ENCODE data around the gene PACSIN1.

The PACSIN1 gene

GRCh38 chr6:34508425-34508824 is 42.5 kb downstream of the PACSIN1 start:
- TF ChIP-seq, protein P1, sequence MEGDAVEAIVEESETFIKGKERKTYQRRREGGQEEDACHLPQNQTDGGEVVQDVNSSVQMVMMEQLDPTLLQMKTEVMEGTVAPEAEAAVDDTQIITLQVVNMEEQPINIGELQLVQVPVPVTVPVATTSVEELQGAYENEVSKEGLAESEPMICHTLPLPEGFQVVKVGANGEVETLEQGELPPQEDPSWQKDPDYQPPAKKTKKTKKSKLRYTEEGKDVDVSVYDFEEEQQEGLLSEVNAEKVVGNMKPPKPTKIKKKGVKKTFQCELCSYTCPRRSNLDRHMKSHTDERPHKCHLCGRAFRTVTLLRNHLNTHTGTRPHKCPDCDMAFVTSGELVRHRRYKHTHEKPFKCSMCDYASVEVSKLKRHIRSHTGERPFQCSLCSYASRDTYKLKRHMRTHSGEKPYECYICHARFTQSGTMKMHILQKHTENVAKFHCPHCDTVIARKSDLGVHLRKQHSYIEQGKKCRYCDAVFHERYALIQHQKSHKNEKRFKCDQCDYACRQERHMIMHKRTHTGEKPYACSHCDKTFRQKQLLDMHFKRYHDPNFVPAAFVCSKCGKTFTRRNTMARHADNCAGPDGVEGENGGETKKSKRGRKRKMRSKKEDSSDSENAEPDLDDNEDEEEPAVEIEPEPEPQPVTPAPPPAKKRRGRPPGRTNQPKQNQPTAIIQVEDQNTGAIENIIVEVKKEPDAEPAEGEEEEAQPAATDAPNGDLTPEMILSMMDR (IDR thresholded peaks at IDR 0.05; ENCODE audit: low read length): no peak
- TF ChIP-seq EZH2 (optimal IDR thresholded peaks at IDR 0.05; ENCODE audit: low read depth, low read length) (no peak), EZH2phosphoT487 (IDR thresholded peaks at IDR 0.05; ENCODE audit: low read length) (no peak)

GRCh38 chr6:34509782-34510181 is 43.9 kb downstream of the PACSIN1 start:
- Histone ChIP-seq H3K4me3 (ENCODE audit: low read length) (no peak overlapping the region), H3K4me2 (ENCODE audit: low read depth, low read length) (no peak overlapping the region), H3F3A (ENCODE audit: insufficient read depth, low read length) (no peaks in the 10 kb centered on the region), H2AFZ (ENCODE audit: low read length) (no peak overlapping the region), H3K27me3 (replicated peaks; ENCODE audit: insufficient read depth, low read length) (no peaks in the 10 kb centered on the region), H4K20me1 (ENCODE audit: insufficient read depth, low read length) (no peaks in the 10 kb centered on the region), H3K79me2 (ENCODE audit: low read length) (no peaks in the 10 kb centered on the region; the same call in 1 of the 2 replicates), H3K9ac (ENCODE audit: low read length) (no peak overlapping the region), H3K9me3 (replicated peaks; ENCODE audit: insufficient read depth, low read length) (no peaks in the 10 kb centered on the region), H3K36me3 (replicated peaks; ENCODE audit: insufficient read depth, low read length) (no peaks in the 10 kb centered on the region), H3K4me1 (ENCODE audit: low read length) (no peaks in the 10 kb centered on the region), H3K9me2 (replicated peaks; ENCODE audit: insufficient read depth, low read length) (no peaks in the 10 kb centered on the region), H3K27ac (ENCODE audit: low read length) (no peak overlapping the region)
- no peak for TF ChIP-seq EZH2phosphoT487 (IDR thresholded peaks at IDR 0.05; ENCODE audit: low read length)
- no peak for TF ChIP-seq EZH2 (optimal IDR thresholded peaks at IDR 0.05; ENCODE audit: low read depth, low read length)
- TF ChIP-seq, protein P1 (IDR thresholded peaks at IDR 0.05; ENCODE audit: low read length): no peak
- no peak for DNase-seq

More at GRCh38 chr6:34508425-34508824, 42.5 kb downstream of the PACSIN1 start:
- Histone ChIP-seq H3K9me3 (replicated peaks; ENCODE audit: insufficient read depth, low read length) (no peaks in the 10 kb centered on the region), H3K4me3 (ENCODE audit: low read length) (no peak overlapping the region), H3K4me1 (ENCODE audit: low read length) (no peaks in the 10 kb centered on the region), H3K27me3 (replicated peaks; ENCODE audit: insufficient read depth, low read length) (no peaks in the 10 kb centered on the region), H3K27ac (ENCODE audit: low read length) (no peak overlapping the region), H3K79me2 (ENCODE audit: low read length) (no peaks in the 10 kb centered on the region), H3K9ac (ENCODE audit: low read length) (no peak overlapping the region), H4K20me1 (ENCODE audit: insufficient read depth, low read length) (no peaks in the 10 kb centered on the region), H3K4me2 (ENCODE audit: low read depth, low read length) (no peak overlapping the region), H3K9me2 (replicated peaks; ENCODE audit: insufficient read depth, low read length) (no peaks in the 10 kb centered on the region), H2AFZ (ENCODE audit: low read length) (no peak overlapping the region), H3K36me3 (replicated peaks; ENCODE audit: insufficient read depth, low read length) (no peaks in the 10 kb centered on the region), H3F3A (ENCODE audit: insufficient read depth, low read length) (no peaks in the 10 kb centered on the region)
- no peak for DNase-seq

- Histone ChIP-seq H3K4me2 (ENCODE audit: low read depth, low read length) (no peak overlapping the region), H3K27me3 (replicated peaks; ENCODE audit: insufficient read depth, low read length) (no peaks in the 10 kb centered on the region), H3K9me2 (replicated peaks; ENCODE audit: insufficient read depth, low read length) (no peaks in the 10 kb centered on the region), H3K4me1 (ENCODE audit: low read length) (no peaks in the 10 kb centered on the region), H3K4me3 (ENCODE audit: low read length) (no peak overlapping the region), H2AFZ (ENCODE audit: low read length) (no peak overlapping the region), H4K20me1 (ENCODE audit: insufficient read depth, low read length) (no peaks in the 10 kb centered on the region), H3K79me2 (ENCODE audit: low read length) (no peaks in the 10 kb centered on the region; the same call in 1 of the 2 replicates), H3K27ac (ENCODE audit: low read length) (no peak overlapping the region), H3K36me3 (replicated peaks; ENCODE audit: insufficient read depth, low read length) (no peaks in the 10 kb centered on the region), H3K9ac (ENCODE audit: low read length) (no peak overlapping the region), H3K9me3 (replicated peaks; ENCODE audit: insufficient read depth, low read length) (no peaks in the 10 kb centered on the region), H3F3A (ENCODE audit: insufficient read depth, low read length) (no peaks in the 10 kb centered on the region)
- no peak for DNase-seq
- TF ChIP-seq EZH2 (optimal IDR thresholded peaks at IDR 0.05; ENCODE audit: low read depth, low read length): no peak
- TF ChIP-seq, protein P1 (IDR thresholded peaks at IDR 0.05; ENCODE audit: low read length): no peak
- TF ChIP-seq EZH2phosphoT487 (IDR thresholded peaks at IDR 0.05; ENCODE audit: low read length): no peak
Measured at GRCh38 chr6:34510299-34510698, 44.4 kb downstream of the PACSIN1 start.
